ENCODE measurements around the gene GOLGB1. TPM values are rescaled to one million over a fixed set of nuclear protein-coding genes. Genes with fewer than 3 reads are reported as not detected.

The GOLGB1 gene
- total RNA-seq, 4 donors from 2014 or later: 56.6 to 68.5 (median 57.5) TPM

DNA sequence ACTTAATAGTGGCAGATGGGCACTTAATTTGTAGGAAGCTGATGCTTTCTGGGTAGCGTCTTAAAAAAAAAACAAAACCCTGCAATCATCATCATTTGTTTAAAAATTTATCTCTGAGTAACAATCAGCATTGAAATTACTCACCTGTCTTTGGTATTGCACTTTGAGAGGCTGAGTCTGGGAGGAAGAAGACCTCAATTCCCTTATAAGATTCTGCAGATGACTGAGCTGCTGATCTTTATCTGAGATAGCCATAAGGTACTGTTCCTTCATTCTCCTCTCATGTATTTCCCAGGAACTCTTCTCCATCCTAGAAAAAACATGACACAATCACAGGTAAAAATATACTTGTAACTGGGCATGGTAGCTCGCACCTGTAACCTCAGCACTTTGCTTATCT, 72.4 kb downstream of the GOLGB1 start:
- TF ChIP-seq, protein P1, sequence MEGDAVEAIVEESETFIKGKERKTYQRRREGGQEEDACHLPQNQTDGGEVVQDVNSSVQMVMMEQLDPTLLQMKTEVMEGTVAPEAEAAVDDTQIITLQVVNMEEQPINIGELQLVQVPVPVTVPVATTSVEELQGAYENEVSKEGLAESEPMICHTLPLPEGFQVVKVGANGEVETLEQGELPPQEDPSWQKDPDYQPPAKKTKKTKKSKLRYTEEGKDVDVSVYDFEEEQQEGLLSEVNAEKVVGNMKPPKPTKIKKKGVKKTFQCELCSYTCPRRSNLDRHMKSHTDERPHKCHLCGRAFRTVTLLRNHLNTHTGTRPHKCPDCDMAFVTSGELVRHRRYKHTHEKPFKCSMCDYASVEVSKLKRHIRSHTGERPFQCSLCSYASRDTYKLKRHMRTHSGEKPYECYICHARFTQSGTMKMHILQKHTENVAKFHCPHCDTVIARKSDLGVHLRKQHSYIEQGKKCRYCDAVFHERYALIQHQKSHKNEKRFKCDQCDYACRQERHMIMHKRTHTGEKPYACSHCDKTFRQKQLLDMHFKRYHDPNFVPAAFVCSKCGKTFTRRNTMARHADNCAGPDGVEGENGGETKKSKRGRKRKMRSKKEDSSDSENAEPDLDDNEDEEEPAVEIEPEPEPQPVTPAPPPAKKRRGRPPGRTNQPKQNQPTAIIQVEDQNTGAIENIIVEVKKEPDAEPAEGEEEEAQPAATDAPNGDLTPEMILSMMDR (IDR thresholded peaks at IDR 0.05): no peak
- ATAC-seq (ENCODE audit: low FRiP score): no peak

DNA sequence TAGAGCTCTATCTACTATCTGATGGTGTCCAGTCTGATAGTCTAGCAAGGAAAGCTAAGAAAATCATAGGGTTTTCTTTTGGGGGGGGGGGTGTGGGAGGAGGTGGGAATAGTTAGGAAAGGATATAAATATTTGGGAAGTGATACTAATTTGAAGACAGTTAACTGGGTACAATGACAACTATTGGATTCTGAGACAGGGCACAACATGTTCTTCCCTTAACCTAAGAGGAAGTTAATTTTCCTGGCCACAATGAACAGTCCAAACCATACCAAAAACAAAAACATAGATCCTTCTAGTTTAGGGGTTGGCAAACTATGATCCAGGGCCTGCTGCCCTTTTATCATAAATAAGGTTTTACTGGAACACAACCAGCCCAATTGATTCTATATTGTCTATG, 78.9 kb downstream of the GOLGB1 start:
- no peak for DNase-seq (ENCODE audit: low spot score)
- TF ChIP-seq, protein P1 (IDR thresholded peaks at IDR 0.05): no peak
- ATAC-seq (ENCODE audit: low FRiP score): no peak

More for the DNA sequence above, 72.4 kb downstream of the GOLGB1 start:
- DNase-seq (ENCODE audit: low spot score): no peak

DNA sequence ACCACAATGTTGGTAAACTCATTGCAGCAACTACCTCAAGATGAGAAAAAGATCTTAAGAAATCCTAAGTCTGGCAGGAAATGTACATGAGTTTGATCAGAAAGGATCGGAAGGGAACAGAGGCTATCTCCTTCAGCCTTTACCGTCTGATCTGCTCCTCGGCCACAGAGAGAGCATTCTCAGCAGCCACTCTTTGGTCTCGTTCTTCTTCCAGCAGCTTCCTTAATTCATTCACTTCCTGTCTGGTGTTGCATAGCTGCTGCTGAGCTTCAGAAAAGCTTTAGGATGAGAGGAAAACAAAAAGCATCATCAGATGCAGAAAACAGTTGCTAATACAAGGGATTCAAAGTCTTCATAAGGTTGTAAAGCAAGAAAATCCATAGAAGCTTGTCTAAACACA, 82.2 kb downstream of the GOLGB1 start:
- ATAC-seq (ENCODE audit: low FRiP score) (no peak), DNase-seq (ENCODE audit: low spot score) (no peak)
- TF ChIP-seq, protein P1 (IDR thresholded peaks at IDR 0.05): no peak

DNA sequence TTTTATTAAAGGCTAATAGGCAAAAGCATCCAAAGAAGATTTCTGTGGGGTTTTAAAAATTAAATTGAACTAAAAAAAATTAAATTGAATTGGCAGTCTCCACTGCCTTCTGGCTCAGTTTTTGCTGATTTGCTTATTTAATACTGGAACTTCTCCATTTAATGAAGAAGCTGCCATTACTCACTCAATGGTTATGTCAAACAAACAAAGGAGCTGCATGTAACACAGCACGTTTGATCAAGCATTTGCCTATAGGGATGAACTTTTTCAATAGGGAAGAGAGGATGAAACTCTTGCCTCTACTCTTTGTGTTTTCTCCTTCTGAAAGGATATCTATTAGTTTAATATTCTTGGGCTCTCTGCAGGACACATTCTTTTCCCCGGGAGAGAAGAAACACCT, 84.1 kb downstream of the GOLGB1 start:
- ATAC-seq (ENCODE audit: low FRiP score) (no peak), DNase-seq (ENCODE audit: low spot score) (no peak)

DNA sequence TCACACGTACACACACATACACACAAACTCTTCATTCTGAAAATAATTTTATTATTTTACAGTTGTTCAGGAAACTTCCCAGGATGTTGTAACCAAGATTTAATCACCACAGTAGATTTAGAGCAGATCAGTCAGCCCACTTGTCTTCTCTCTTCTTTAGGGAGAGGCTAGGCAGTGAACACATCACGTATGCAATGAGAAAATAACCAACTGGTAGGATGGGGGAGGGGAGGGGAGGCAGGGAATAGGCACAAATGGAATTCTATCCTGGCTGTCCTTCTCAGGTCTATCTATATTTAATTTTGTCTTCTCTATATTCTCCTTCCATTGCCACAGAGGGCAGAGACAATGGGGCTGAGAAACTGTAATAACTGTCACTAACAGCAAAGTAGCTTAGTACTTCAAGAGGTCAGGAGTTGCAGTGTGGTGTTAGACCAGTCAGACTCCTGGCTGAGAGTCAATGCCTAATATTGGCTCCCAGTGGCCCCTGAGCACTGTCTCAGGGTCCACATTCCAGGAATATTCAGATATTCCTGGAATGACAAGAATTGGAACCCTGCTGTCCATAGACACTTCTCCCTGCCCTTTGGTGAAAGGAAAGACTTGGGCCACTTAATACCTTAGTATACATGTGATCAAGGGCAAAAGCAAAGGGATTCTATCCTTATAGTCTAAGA, 86.2 kb downstream of the GOLGB1 start:
- TF ChIP-seq, protein P1 (IDR thresholded peaks at IDR 0.05): no peak
- DNase-seq (ENCODE audit: low spot score): no peak
- no peak for ATAC-seq (ENCODE audit: low FRiP score)

More for the DNA sequence above, 84.1 kb downstream of the GOLGB1 start:
- TF ChIP-seq, protein P1 (IDR thresholded peaks at IDR 0.05): no peak

DNA sequence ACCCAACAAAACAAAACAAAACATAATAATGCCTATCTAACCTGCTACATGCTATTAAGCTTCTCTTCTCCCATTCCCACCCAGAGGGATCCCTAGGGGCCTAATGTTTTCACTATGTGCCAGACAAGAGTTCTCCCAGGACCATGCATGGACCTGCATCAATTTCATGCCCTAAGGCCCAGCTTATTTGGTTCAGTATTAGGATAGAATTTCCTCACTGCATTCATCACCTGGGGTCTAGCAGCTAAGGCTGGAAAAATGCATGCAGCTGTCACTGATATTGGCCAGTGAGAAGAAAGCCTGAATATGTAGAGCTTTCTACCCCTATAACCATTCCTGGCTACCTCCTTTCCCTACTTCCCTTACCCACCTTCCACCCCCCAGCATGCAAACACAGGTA, 86.8 kb downstream of the GOLGB1 start:
- ATAC-seq (ENCODE audit: low FRiP score): no peak
- TF ChIP-seq, protein P1 (IDR thresholded peaks at IDR 0.05): no peak
- no peak for DNase-seq (ENCODE audit: low spot score)

DNA sequence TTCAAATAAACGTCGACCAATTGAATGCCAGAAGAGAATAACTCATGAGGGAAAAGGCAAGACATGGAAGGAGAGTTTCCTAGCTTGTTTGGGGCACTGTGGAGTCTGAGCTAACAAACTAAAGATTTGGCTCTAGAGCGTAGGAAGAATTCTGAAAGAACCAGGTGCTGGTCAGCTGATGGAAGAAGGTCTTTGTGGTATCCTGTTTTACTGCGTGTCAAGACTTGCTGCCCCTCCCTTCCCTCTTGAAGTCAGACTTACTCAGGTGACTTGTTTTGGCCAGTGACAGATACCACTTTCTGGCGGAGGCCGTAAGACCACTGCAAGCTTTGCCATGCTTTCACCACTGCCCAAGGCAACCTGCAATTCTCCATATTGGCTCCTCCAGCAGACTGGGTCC, 88.2 kb downstream of the GOLGB1 start:
- TF ChIP-seq, protein P1 (IDR thresholded peaks at IDR 0.05): no peak
- ATAC-seq (ENCODE audit: low FRiP score) (no peak), DNase-seq (ENCODE audit: low spot score) (no peak)

All from omental fat pad (tissue), 4 donors.